ENCODE data around the gene RAI1.

DNA sequence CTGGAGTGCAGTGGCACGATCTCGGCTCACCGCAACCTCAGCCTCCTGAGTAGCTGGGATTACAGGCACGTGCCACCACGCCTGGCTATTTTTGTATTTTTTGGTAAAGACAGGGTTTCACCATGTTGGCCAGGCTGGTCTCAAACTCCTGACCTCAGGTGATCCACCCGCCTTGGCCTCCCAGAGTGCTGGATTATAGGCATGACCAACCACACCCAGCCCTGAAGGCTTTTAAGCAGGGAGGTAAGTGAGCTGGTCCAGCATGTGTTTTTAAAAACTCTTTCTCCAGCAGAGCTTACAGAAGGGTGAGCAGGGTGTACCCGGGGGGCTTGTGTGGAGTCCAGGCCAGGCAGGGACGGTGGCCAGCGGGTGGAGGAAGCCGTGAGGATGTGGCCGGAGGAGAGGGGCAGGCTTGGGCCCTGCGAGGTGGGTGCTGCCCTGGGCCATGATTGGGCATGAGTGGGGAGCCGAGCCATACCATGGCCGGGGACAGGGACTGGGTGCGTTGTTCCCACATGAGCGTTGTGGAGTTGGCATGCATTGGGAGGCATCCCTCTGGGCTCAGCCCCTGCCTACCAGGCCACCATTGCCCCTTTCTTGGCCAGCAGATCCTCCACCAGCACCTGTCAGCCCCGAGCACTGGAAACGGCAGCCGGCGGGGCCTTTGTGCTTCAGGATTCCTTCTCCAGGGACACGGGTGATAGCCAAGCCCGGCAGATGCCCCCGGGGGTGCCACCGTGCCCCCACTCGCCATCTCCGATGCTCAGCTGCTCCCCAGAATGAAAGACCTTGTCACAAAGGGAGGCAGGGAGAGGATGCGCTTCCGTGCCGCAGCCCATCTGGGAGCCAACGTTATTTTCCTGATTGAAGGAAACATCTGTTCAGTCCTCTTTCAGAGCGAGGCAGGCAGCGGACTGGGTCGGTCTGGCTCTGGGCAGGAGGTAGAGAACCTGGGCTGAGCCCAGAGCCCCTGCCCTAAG is 64.5 kb downstream of the RAI1 start:
- TF ChIP-seq SP1 (IDR thresholded peaks at IDR 0.05): no peak
- TF ChIP-seq BHLHE40 (IDR thresholded peaks at IDR 0.05; ENCODE audit: borderline replicate concordance): no peak
- no peak for TF ChIP-seq SUZ12 (IDR thresholded peaks at IDR 0.05)
- TF ChIP-seq TARDBP (IDR thresholded peaks at IDR 0.05): no peak
- TF ChIP-seq L3MBTL2 (conservative IDR thresholded peaks at IDR 0.05): no peak
- no peak for TF ChIP-seq ELF4 (IDR thresholded peaks at IDR 0.05)
- TF ChIP-seq FOXM1 (IDR thresholded peaks at IDR 0.05; ENCODE audit: borderline replicate concordance): no peak
- no peak for TF ChIP-seq ARNT (IDR thresholded peaks at IDR 0.05)
- TF ChIP-seq, protein P1, sequence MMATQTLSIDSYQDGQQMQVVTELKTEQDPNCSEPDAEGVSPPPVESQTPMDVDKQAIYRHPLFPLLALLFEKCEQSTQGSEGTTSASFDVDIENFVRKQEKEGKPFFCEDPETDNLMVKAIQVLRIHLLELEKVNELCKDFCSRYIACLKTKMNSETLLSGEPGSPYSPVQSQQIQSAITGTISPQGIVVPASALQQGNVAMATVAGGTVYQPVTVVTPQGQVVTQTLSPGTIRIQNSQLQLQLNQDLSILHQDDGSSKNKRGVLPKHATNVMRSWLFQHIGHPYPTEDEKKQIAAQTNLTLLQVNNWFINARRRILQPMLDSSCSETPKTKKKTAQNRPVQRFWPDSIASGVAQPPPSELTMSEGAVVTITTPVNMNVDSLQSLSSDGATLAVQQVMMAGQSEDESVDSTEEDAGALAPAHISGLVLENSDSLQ (IDR thresholded peaks at IDR 0.05): no peak
- TF ChIP-seq FOXK2 (IDR thresholded peaks at IDR 0.05): no peak
- TF ChIP-seq ZNF384 (IDR thresholded peaks at IDR 0.05): no peak

Data from HEK293T (cell line).